Esophagus squamous epithelium (tissue), 4 donors: Measurements from ENCODE around the gene PLEK2.

Experiments
- POLR2A ChIP-seq, 4 donors: fragments of 450-650 bp; IDR thresholded peaks; one replicate each; pipeline ENCODE4 v1.6.1; 2017; ENCODE audit warnings: antibody characterized with exemption in 4 of 4, mild to moderate bottlenecking in 4 of 4, moderate library complexity in 3 of 4
- TF ChIP-seq, protein P1 (sequence below), 6 experiments: fragments of 450-650 bp in 4 of 6; fragments of 200-600 bp in 2 of 6; sonication (generic) in 2 of 6; IDR thresholded peaks; one replicate each; pipeline ENCODE4 v1.5.1; 2016 to 2019; ENCODE audit warnings: antibody characterized with exemption in 6 of 6, mild to moderate bottlenecking in 4 of 6, moderate library complexity in 4 of 6

- no peak for TF ChIP-seq POLR2A (IDR thresholded peaks at IDR 0.05)
- TF ChIP-seq, protein P1, sequence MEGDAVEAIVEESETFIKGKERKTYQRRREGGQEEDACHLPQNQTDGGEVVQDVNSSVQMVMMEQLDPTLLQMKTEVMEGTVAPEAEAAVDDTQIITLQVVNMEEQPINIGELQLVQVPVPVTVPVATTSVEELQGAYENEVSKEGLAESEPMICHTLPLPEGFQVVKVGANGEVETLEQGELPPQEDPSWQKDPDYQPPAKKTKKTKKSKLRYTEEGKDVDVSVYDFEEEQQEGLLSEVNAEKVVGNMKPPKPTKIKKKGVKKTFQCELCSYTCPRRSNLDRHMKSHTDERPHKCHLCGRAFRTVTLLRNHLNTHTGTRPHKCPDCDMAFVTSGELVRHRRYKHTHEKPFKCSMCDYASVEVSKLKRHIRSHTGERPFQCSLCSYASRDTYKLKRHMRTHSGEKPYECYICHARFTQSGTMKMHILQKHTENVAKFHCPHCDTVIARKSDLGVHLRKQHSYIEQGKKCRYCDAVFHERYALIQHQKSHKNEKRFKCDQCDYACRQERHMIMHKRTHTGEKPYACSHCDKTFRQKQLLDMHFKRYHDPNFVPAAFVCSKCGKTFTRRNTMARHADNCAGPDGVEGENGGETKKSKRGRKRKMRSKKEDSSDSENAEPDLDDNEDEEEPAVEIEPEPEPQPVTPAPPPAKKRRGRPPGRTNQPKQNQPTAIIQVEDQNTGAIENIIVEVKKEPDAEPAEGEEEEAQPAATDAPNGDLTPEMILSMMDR (IDR thresholded peaks at IDR 0.05), result no peak
These were observed 37.1 kb upstream of the PLEK2 start for GRCh38 chr14:67449096-67449495.
